Activated CD8-positive, alpha-beta T cell treated with anti-CD3 and anti-CD28 coated beads, Interleukin-2, amount 10 ng/mL, durations not matched to agents 7 days and 5 days (primary cell): ENCODE data around the gene ZNF837. TPM values are rescaled to one million over a fixed set of nuclear protein-coding genes. Genes with fewer than 3 reads are reported as not detected.
A peak's percentile ranks its signal among the peaks of the same experiment; 100 is the strongest.

Source experiments
- ATAC-seq: fragments of 150-1000 bp; cut with Tn5 transposase; one replicate; pipeline ENCODE4 v1.10.0; 2021; ENCODE audit warnings: moderate library complexity
- CTCF ChIA-PET: fragments of 350-600 bp; sonication (Branson Sonifier 250); formaldehyde crosslinking; loops from one replicate; lab custom pipeline; 2021; ENCODE audit warnings: antibody characterized with exemption; lab: Charles Lee
- POLR2A ChIA-PET: fragments of 350-600 bp; sonication (Branson Sonifier 250); formaldehyde crosslinking; loops from one replicate; lab custom pipeline; 2021; ENCODE audit warnings: antibody characterized with exemption; lab: Charles Lee
- DNase-seq: peaks from one replicate; pipeline ENCODE4 v3.0.0-alpha.2; 2020
- H3K27ac Mint-ChIP-seq: one replicate; pipeline ENCODE4 v1.8.0; 2021; ENCODE audit warnings: mild to moderate bottlenecking, mixed read lengths
- H3K27me3 Mint-ChIP-seq: one replicate; pipeline ENCODE4 v1.8.0; 2021; ENCODE audit warnings: low read depth, mixed read lengths
- H3K36me3 Mint-ChIP-seq: one replicate; pipeline ENCODE4 v1.8.0; 2021; ENCODE audit warnings: low read depth, mixed read lengths
- H3K4me1 Mint-ChIP-seq: one replicate; pipeline ENCODE4 v1.8.0; 2021; ENCODE audit warnings: low read depth, mixed read lengths
- H3K4me3 Mint-ChIP-seq: one replicate; pipeline ENCODE4 v1.8.0; 2021; ENCODE audit warnings: mild to moderate bottlenecking, mixed read lengths
- H3K9me3 Mint-ChIP-seq: one replicate; pipeline ENCODE4 v1.8.0; 2022; ENCODE audit warnings: mixed read lengths; ENCODE audit not compliant: insufficient read depth
- microRNA-seq: library from miRNA; unstranded; fragments of <30 nt; microRNA quantifications from one replicate; pipeline ENCODE4 v1.2.0, GENCODE V29; 2022
- total RNA-seq, 2 experiments: library from RNA; stranded (reverse); gene quantifications; one replicate each; pipeline ENCODE4 v1.2.3, GENCODE V29; 2021

Gene ZNF837
- total RNA-seq, 2 experiments from 2014 or later: 1.3 to 1.5 TPM

DNA sequence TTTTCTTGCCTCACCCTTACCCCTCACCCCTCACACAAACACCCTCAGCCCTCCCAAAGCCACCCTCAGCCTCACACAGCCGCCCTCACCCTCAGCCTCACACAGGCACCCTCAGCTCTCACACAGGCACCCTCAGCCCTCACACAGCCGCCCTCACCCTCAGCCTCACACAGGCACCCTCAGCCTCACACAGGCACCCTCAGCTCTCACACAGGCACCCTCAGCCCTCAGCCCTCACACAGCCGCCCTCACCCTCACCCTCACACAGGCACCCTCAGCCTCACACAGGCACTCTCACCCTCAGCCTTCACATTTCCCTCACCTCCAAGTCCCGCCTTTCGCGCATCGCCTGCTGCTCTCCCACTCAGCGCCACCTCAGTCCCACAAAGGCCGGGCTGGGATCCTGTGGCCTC is 54.3 kb downstream of the ZNF837 start:
- Mint-ChIP-seq H3K27me3 (no peaks in the 10 kb centered on the region), H3K27ac (no peak overlapping the region), H3K4me3 (no peak overlapping the region), H3K36me3 (no peaks in the 10 kb centered on the region), H3K9me3 (no peaks in the 10 kb centered on the region), H3K4me1 (peaks cover 9% of the 10 kb centered on the region)
- ChIA-PET POLR2A (interaction anchor here (0.7 to 2.7 kb wide), 7 partner anchors 9 to 143 kb away, joined by 4 to 6 read pairs (median 4); partner anchors contain the start of genes ERVK3-1, ZNF274 and ZNF8), CTCF (interaction anchor here (0.9 to 1.8 kb wide), 5 partner anchors 9 to 193 kb away, joined by 3 to 9 read pairs (median 3); partner anchors contain the start of genes ZBTB45 and ZNF544)
- no peak for ATAC-seq
- no peak for DNase-seq

DNA sequence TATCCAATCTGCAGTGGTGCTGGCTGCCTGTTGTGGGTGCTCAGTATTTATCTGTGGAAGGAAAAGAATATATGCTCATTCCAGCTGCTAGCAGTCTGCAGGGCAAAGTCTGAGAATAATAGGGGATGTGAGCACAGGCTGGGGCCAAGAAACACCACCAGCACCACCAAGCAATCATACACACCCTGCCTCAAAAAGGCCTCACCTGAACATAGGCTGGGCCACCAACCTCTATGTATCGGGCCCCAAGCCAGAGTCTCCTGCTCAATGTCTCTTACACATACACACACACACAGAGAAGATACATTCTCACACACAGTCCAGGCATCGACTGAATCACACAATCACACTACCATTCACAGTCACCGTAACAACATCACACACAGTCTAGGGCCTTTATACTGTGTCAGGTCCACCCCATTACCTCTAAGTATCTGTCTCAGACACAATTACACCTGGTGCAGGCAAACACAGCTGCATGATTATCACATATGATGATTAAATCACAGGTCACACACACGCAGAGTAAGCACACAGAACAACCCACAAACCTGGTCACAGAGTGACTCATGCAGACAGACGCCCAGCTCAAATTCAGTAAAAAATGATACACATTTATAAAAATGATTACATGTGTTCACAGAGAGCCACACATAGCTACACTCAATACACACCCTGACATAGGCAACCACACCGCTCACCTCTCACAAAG is 55.4 kb downstream of the ZNF837 start:
- no peaks in the 10 kb centered on the region for H3K27me3 Mint-ChIP-seq
- H3K4me3 Mint-ChIP-seq: no peak overlapping the region
- no peaks in the 10 kb centered on the region for H3K36me3 Mint-ChIP-seq
- ChIA-PET CTCF (interaction anchor here (1.1 to 1.8 kb wide), 3 partner anchors 9 to 194 kb away, joined by 3 to 9 read pairs (median 4); partner anchors contain the start of gene ZBTB45), POLR2A (interaction anchor here (0.7 to 2.7 kb wide), 4 partner anchors 11 to 142 kb away, joined by 4 to 6 read pairs (median 4); partner anchors contain the start of gene ZNF274)
- peaks cover 9% of the 10 kb centered on the region for H3K4me1 Mint-ChIP-seq
- no peak overlapping the region for H3K27ac Mint-ChIP-seq
- no peak for ATAC-seq
- no peaks in the 10 kb centered on the region for H3K9me3 Mint-ChIP-seq
- DNase-seq: no peak

DNA sequence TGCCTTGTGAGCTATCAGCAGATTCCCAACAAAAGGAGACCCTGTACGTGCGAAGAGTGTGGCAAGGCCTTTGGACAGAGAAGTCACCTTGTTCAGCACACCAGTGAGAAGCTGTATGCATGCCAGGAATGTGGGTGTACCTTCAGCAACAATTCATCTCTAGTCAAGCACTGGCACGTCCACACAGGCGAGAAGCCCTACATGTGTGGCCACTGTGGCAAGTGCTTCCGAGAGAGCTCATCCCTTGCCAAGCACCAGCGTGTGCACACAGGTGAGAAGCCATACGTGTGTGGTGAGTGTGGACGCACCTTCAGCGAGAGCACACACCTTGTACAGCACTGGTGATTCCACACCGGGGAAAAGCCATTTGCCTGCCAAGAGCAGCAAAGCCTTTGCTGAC is 61.6 kb downstream of the ZNF837 start:
- no peaks in the 10 kb centered on the region for H3K27me3 Mint-ChIP-seq
- CTCF ChIA-PET: interaction anchor here (1.1 kb wide), 1 partner anchor 10 kb away, joined by 4 read pairs; no protein-coding TSS in a partner anchor
- ATAC-seq (no peak), DNase-seq (no peak)
- no peaks in the 10 kb centered on the region for H3K9me3 Mint-ChIP-seq
- no peak overlapping the region for H3K27ac Mint-ChIP-seq
- POLR2A ChIA-PET: no interaction called here
- H3K36me3 Mint-ChIP-seq: peaks cover 16% of the 10 kb centered on the region
- H3K4me3 Mint-ChIP-seq: no peak overlapping the region
- no peaks in the 10 kb centered on the region for H3K4me1 Mint-ChIP-seq

DNA sequence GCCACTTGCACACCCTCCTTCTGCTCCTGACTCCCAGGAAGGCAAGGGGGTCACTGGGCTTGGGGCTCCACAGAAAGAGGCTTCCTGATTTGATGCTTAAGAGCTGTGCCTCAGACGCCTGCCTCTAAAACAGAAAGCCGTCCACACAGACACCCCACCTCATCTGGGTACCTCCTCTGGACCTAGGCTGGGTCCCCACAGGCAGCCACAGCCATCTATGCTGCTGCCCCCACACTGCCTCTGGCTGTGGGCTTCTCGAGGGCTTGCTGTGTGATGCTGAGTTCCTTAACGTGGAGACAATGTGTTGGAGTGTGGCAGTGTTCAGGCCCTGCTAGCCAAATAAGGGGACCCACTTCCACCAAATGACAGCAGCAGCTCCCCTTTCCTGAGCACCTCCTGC is 62.5 kb downstream of the ZNF837 start:
- no peak overlapping the region for H3K27ac Mint-ChIP-seq
- ATAC-seq (peak; percentile 18), DNase-seq (no peak)
- H3K36me3 Mint-ChIP-seq: peaks cover 25% of the 10 kb centered on the region
- CTCF ChIA-PET: interaction anchor here (1.1 kb wide), 1 partner anchor 9 kb away, joined by 4 read pairs; no protein-coding TSS in a partner anchor
- H3K27me3 Mint-ChIP-seq: no peaks in the 10 kb centered on the region
- H3K4me1 Mint-ChIP-seq: no peaks in the 10 kb centered on the region
- H3K9me3 Mint-ChIP-seq: no peaks in the 10 kb centered on the region
- H3K4me3 Mint-ChIP-seq: no peak overlapping the region
- POLR2A ChIA-PET: interaction anchor here (1.6 to 1.7 kb wide), 2 partner anchors 8 to 12 kb away, joined by 4 to 5 read pairs; partner anchors contain the start of gene ZSCAN22

Small RNA genes within 50 kb of the gene (microRNA-seq; reads per million reads assigned to microRNA genes)
- gene MIR4754 (not detected), gene MIR6806 (not detected)

Other genes with a start within 250 kb of the ZNF837 start
- 1 to 10 TPM; 5.6 to 5.7 TPM for gene ZNF329, start 230.2 kb downstream of the ZNF837 start, total RNA-seq
- 10 to 100 TPM; 31.9 to 32.8 TPM for gene ZNF274, start 198.0 kb downstream of the ZNF837 start, total RNA-seq
- gene ZNF544, start 152.1 kb downstream of the ZNF837 start, total RNA-seq: 10 to 100 TPM; 48.1 to 56.2 TPM
- gene ZNF8, start 102.1 kb downstream of the ZNF837 start, total RNA-seq: 1 to 10 TPM; 4.7 TPM
- 10 to 100 TPM; 60.7 to 61.9 TPM for gene ERVK3-1, start 75.7 kb downstream of the ZNF837 start, total RNA-seq
- gene ZSCAN22, start 54.0 kb downstream of the ZNF837 start, total RNA-seq: 1 to 10 TPM; 4.8 to 5.2 TPM
- gene A1BG, start 27.5 kb downstream of the ZNF837 start, total RNA-seq: 10 to 100 TPM; 14.9 to 17.5 TPM
- 1 to 10 TPM; 1.5 to 1.7 TPM for gene ZNF497, start 18.3 kb downstream of the ZNF837 start, total RNA-seq
- 1,000 to 10,000 TPM; 1,111 to 1,173 TPM for gene RPS5, start 6.2 kb upstream of the ZNF837 start, total RNA-seq
- gene RNF225, start 14.6 kb upstream of the ZNF837 start, total RNA-seq: under 1 TPM; 0.84 to 0.99 TPM
- gene ZNF584, start 27.6 kb upstream of the ZNF837 start, total RNA-seq: 10 to 100 TPM in 1 of 2 experiments, 1 to 10 TPM in 1; 9.4 to 11.5 TPM
- 1 to 10 TPM; 5.1 to 6.0 TPM for gene ZNF132, start 59.1 kb upstream of the ZNF837 start, total RNA-seq
- 10 to 100 TPM; 10.6 to 12.5 TPM for gene ZNF324B, start 70.6 kb upstream of the ZNF837 start, total RNA-seq
- 10 to 100 TPM; 13.8 to 15.8 TPM for gene ZNF324, start 86.0 kb upstream of the ZNF837 start, total RNA-seq
- gene ZNF446, start 95.3 kb upstream of the ZNF837 start, total RNA-seq: 1 to 10 TPM; 6.9 to 7.8 TPM
- 10 to 100 TPM; 12.2 to 14.4 TPM for gene SLC27A5, start 131.0 kb upstream of the ZNF837 start, total RNA-seq
- gene ZBTB45, start 138.8 kb upstream of the ZNF837 start, total RNA-seq: 10 to 100 TPM; 13.9 to 16.7 TPM
- gene TRIM28, start 163.0 kb upstream of the ZNF837 start, total RNA-seq: 100 to 1,000 TPM; 476 to 528 TPM
- 100 to 1,000 TPM; 108 to 114 TPM for gene CHMP2A, start 174.1 kb upstream of the ZNF837 start, total RNA-seq
- 10 to 100 TPM; 80.7 to 94.1 TPM for gene UBE2M, start 177.6 kb upstream of the ZNF837 start, total RNA-seq
- gene MZF1, start 192.3 kb upstream of the ZNF837 start, total RNA-seq: 10 to 100 TPM; 20.0 to 20.6 TPM